K562 (cell line): ENCODE measurements around the gene KLF2. TPM values are rescaled to one million over a fixed set of nuclear protein-coding genes. Genes with fewer than 3 reads are reported as not detected.

ENCODE experiments used
- ATAC-seq: fragments of 200-7000 bp; cut with Tn5 transposase; 3 replicates; pipeline ENCODE4 v1.9.1; 2020; ENCODE audit warnings: moderate library complexity
- BruUV-seq: library from RNA; stranded (reverse); fragments of 400-500 nt; replicated peaks from 2 replicates; lab custom pipeline; 2021; lab: Mats Ljungman, UMichigan
- CTCF ChIA-PET: fragments of 300-600 bp; formaldehyde crosslinking; extraction: SDS; loops from one replicate; lab custom pipeline; 2021; ENCODE audit warnings: low intra/inter-chr PET ratio; lab: Yijun Ruan, JAX
- POLR2A ChIA-PET: fragments of 300-600, 350-650 bp; sonication (Branson Sonifier 250); formaldehyde crosslinking; extraction: SDS; loops from one replicate; lab custom pipeline; 2021; ENCODE audit warnings: antibody characterized with exemption, inconsistent platforms; lab: Yijun Ruan, JAX
- DNase-seq, 4 experiments: peaks; one replicate each; pipeline versions ENCODE4 v3.0.0 to v3.0.0-alpha.2; 2011 to 2018; ENCODE audit warnings: low spot score in 3 of 4, mixed read lengths in 3 of 4; ENCODE audit errors: extremely low read depth in 1 of 4
- FAIRE-seq: peaks from 2 replicates; lab custom pipeline; 2011; peaks lifted over from hg19 to GRCh38; lab: Jason Lieb, UNC
- H2AFZ ChIP-seq: 2 replicates; pipeline ENCODE4 v1.6.0; 2011; ENCODE audit warnings: low read depth, low read length, control low read depth, inconsistent platforms
- H3K27ac ChIP-seq: fragments of 200-600 bp; 3 replicates; pipeline ENCODE4 v1.8.0; 2011; ENCODE audit warnings: low read depth, mild to moderate bottlenecking, control low read depth, inconsistent platforms, low read length, moderate library complexity, mixed read lengths; ENCODE audit errors: extremely low read depth
- H3K27me3 ChIP-seq, 2 experiments: fragments of 300-600 bp in 1 of 2; 2 replicates in 1 of 2; 3 replicates in 1 of 2; pipeline versions ENCODE4 v1.6.0 to v1.8.0; 2011; ENCODE audit warnings: inconsistent platforms in 2 of 2, low read length in 2 of 2, mild to moderate bottlenecking in 1 of 2, mixed read lengths in 1 of 2, moderate library complexity in 1 of 2; ENCODE audit not compliant: control insufficient read depth in 2 of 2, insufficient read depth in 2 of 2
- H3K36me3 ChIP-seq: fragments of 300-600 bp; 3 replicates; pipeline ENCODE4 v1.8.0; 2011; ENCODE audit warnings: mild to moderate bottlenecking, low read length, inconsistent platforms; ENCODE audit not compliant: control insufficient read depth, insufficient read depth
- H3K4me1 ChIP-seq, 2 experiments: fragments of 200-600 bp in 1 of 2; replicated peaks in 1 of 2; 2 replicates in 1 of 2; 3 replicates in 1 of 2; pipeline versions ENCODE4 v1.5.1 to v1.8.0; 2011; ENCODE audit warnings: inconsistent platforms in 2 of 2, low read length in 2 of 2, mild to moderate bottlenecking in 1 of 2, mixed read lengths in 1 of 2, moderate library complexity in 1 of 2; ENCODE audit not compliant: control insufficient read depth in 2 of 2, insufficient read depth in 2 of 2
- H3K4me2 ChIP-seq: 2 replicates; pipeline ENCODE4 v1.6.1; 2011; ENCODE audit warnings: low read length, control low read depth, inconsistent platforms, mixed read lengths; ENCODE audit not compliant: insufficient read depth
- H3K4me3 ChIP-seq: fragments of 200-600 bp; sonication (generic), shearing (Covaris generic); 2 replicates; pipeline ENCODE4 v1.5.1; 2016; ENCODE audit warnings: control low read depth, inconsistent platforms
- H3K79me2 ChIP-seq: fragments of 200-600 bp; 3 replicates; pipeline ENCODE4 v1.8.0; 2011; ENCODE audit warnings: low read length, inconsistent platforms; ENCODE audit not compliant: control insufficient read depth, insufficient read depth
- H3K9ac ChIP-seq, 2 experiments: 2 replicates each; pipeline versions ENCODE4 v1.6.0 to v1.6.1; 2011; ENCODE audit warnings: low read depth in 2 of 2, low read length in 2 of 2, control low read depth in 1 of 2, inconsistent platforms in 1 of 2, mild to moderate bottlenecking in 1 of 2, mixed read lengths in 1 of 2; ENCODE audit not compliant: insufficient read depth in 1 of 2
- H3K9me1 ChIP-seq: one replicate; pipeline ENCODE4 v1.6.0; 2011; ENCODE audit warnings: inconsistent platforms, mild to moderate bottlenecking, low read length, moderate library complexity; ENCODE audit not compliant: control insufficient read depth, insufficient read depth
- H3K9me3 ChIP-seq: replicated peaks from 2 replicates; pipeline ENCODE4 v1.5.1; 2011; ENCODE audit warnings: low read depth, low read length, inconsistent platforms; ENCODE audit not compliant: control insufficient read depth, insufficient read depth
- H4K20me1 ChIP-seq: replicated peaks from 2 replicates; pipeline ENCODE4 v1.6.1; 2011; ENCODE audit warnings: low read length, inconsistent platforms, mixed read lengths; ENCODE audit not compliant: control insufficient read depth, insufficient read depth
- BCL6 ChIP-seq: fragments of 250-450 bp; sonication (Bioruptor Pico); IDR thresholded peaks from 2 replicates; pipeline ENCODE4 v1.4.0; 2020
- CEBPB ChIP-seq: fragments of 450-650 bp; IDR thresholded peaks from 2 replicates; pipeline ENCODE4 v1.6.1; 2016; ENCODE audit warnings: missing genetic modification characterization, missing compliant biosample characterization
- HCFC1 ChIP-seq: IDR thresholded peaks from 2 replicates; pipeline ENCODE4 v1.6.1; 2012; ENCODE audit warnings: low read depth, low read length, improper control_type of control experiment
- OTX1 ChIP-seq: fragments of 450-650 bp; formaldehyde crosslinking; IDR thresholded peaks from 2 replicates; pipeline ENCODE4 v1.4.0; 2022; ENCODE audit warnings: mild to moderate bottlenecking
- SMARCC2 ChIP-seq: fragments of 450-650 bp; IDR thresholded peaks from 2 replicates; pipeline ENCODE4 v1.6.1; 2017; ENCODE audit warnings: antibody characterized with exemption, moderate library complexity, mild to moderate bottlenecking, low read depth
- SP1 ChIP-seq: sonication (generic); formaldehyde crosslinking; IDR thresholded peaks from 2 replicates; pipeline ENCODE4 v1.8.1; 2022; ENCODE audit warnings: mild to moderate bottlenecking, missing genetic modification reagents
- TCF15 ChIP-seq: fragments of 250-450 bp; sonication (Bioruptor Pico); IDR thresholded peaks from 2 replicates; pipeline ENCODE4 v1.8.0; 2022; ENCODE audit warnings: moderate library complexity, mild to moderate bottlenecking, inconsistent platforms
- ZBTB33 ChIP-seq: sonication (generic); formaldehyde crosslinking; IDR thresholded peaks from 2 replicates; pipeline ENCODE4 v1.8.1; 2023; ENCODE audit warnings: mild to moderate bottlenecking, missing genetic modification reagents
- ZNF12 ChIP-seq: sonication (generic); formaldehyde crosslinking; IDR thresholded peaks from 2 replicates; pipeline ENCODE4 v1.4.0; 2020; ENCODE audit warnings: mild to moderate bottlenecking, missing genetic modification reagents
- ZNF41 ChIP-seq: fragments of 250-450 bp; sonication (Bioruptor Pico); conservative IDR thresholded peaks from 2 replicates; pipeline ENCODE4 v1.4.0; 2020; ENCODE audit warnings: mild to moderate bottlenecking
- WGBS: fragments of 100-300 bp; shearing (Covaris generic); methylation state at CpG from one replicate; pipeline ENCODE4 v1.1.6; 2016; ENCODE audit warnings: low coverage, mixed read lengths; ENCODE audit not compliant: insufficient coverage; ENCODE audit errors: missing lambda C conversion rate; 5-methylcytosine and 5-hydroxymethylcytosine counted together
- in situ Hi-C: fragments of 300-500 bp; cut with MboI; formaldehyde crosslinking; loops from 4 replicates; pipeline ENCODE4 v1.15.0; 2018; ENCODE audit warnings: inconsistent platforms, mixed read lengths
- intact Hi-C: fragments of 100-400 bp; cut with micrococcal nuclease; formaldehyde crosslinking; loops from 2 replicates; pipeline ENCODE4 v1.14.2; 2022
- polyA plus RNA-seq, 8 experiments: library from polyadenylated mRNA; depleted of rRNA in 4 of 8; stranded (reverse) in 5 of 8; unstranded in 3 of 8; fragments of >200 nt; fragmentation: Nextera tagmentation in 2 of 8; fragmentation: Illumina TruSeq in 1 of 8; extraction: Ambion mirVana in 2 of 8; extraction: Trizol in 1 of 8; gene quantifications; 2 replicates each; pipeline versions ENCODE4 v1.2.1 to v1.2.3, GENCODE V29; 2011 to 2014; ENCODE audit warnings: inconsistent platforms in 1 of 8, missing spikeins in 1 of 8
- total RNA-seq, 7 experiments: library from RNA; depleted of rRNA in 6 of 7; stranded (reverse); fragments of >200 nt in 6 of 7; fragmentation: Illumina TruSeq in 2 of 7; extraction: Trizol in 2 of 7; gene quantifications; 2 replicates each; pipeline versions ENCODE4 v1.2.1 to v1.2.3, GENCODE V29; 2011 to 2021; ENCODE audit warnings: low replicate concordance in 1 of 7

KLF2 gene
- total and polyA plus RNA-seq, 9 of the 15 experiments (the other 6 are each of a cell fraction or from before 2014, with no cell fraction given), result 0.07 to 0.71 TPM; not detected in 7

GRCh38 chr19:16361254-16361653 lies 36.6 kb downstream of the KLF2 start:
- DNase-seq (no peak), FAIRE-seq (no peak), ATAC-seq (no peak)
- TF ChIP-seq SMARCC2 (no peak), ZNF12 (CRISPR knock-in tag) (no peak), TCF15 (CRISPR knock-in tag) (no peak), CEBPB (tag) (peak; percentile 14; the same call in 1 of the 2 replicates)
- BruUV-seq, result no TSS peak
- intact Hi-C loops, result no loop called here
- H3K27ac ChIP-seq, result no peak overlapping the region
- ChIA-PET POLR2A (interaction anchor here (0.7 to 1.4 kb wide), 2 partner anchors 8 to 10 kb away, joined by 3 to 4 read pairs; no protein-coding TSS in a partner anchor), CTCF (no interaction called here)
- H3K4me1 ChIP-seq, result peaks cover 0 to 17% of the 10 kb centered on the region in 2 experiments; a peak in 2 of 5 replicates
- H4K20me1 ChIP-seq, result peaks cover 4% of the 10 kb centered on the region; the same call in 1 of the 2 replicates
- no peak overlapping the region for H3K4me3 ChIP-seq
- in situ Hi-C loops, result no loop called here
- no peaks in the 10 kb centered on the region for H3K27me3 ChIP-seq
- no peaks in the 10 kb centered on the region for H3K9me3 ChIP-seq
- no peak overlapping the region for H3K4me2 ChIP-seq
- H3K9me1 ChIP-seq, result no peaks in the 10 kb centered on the region
- no peak overlapping the region for H2AFZ ChIP-seq
- 85% methylated on average over 13 of the region's 13 CpGs for WGBS
- H3K36me3 ChIP-seq, result peaks cover 2% of the 10 kb centered on the region; the same call in 1 of the 3 replicates
- H3K79me2 ChIP-seq, result no peaks in the 10 kb centered on the region
- no peak overlapping the region for H3K9ac ChIP-seq

- no peak overlapping the region for H3K4me2 ChIP-seq
- peaks cover 0 to 17% of the 10 kb centered on the region in 2 experiments; a peak in 2 of 5 replicates for H3K4me1 ChIP-seq
- FAIRE-seq (no peak), ATAC-seq (no peak), DNase-seq (no peak)
- H3K4me3 ChIP-seq, result no peak overlapping the region
- H3K27ac ChIP-seq, result no peak overlapping the region
- POLR2A ChIA-PET, result interaction anchor here (0.7 to 1.4 kb wide), 2 partner anchors 9 to 11 kb away, joined by 3 to 4 read pairs; no protein-coding TSS in a partner anchor
- no peak overlapping the region for H2AFZ ChIP-seq
- H3K9ac ChIP-seq, result no peak overlapping the region
- no peaks in the 10 kb centered on the region for H3K27me3 ChIP-seq
- in situ Hi-C loops (no loop called here), intact Hi-C loops (no loop called here)
- no peaks in the 10 kb centered on the region for H3K9me3 ChIP-seq
- no peaks in the 10 kb centered on the region for H3K79me2 ChIP-seq
- CTCF ChIA-PET, result no interaction called here
- BruUV-seq, result no TSS peak
- H3K9me1 ChIP-seq, result no peaks in the 10 kb centered on the region
- H4K20me1 ChIP-seq, result peaks cover 4% of the 10 kb centered on the region; the same call in 1 of the 2 replicates
- WGBS, result 92% methylated on average over 10 of the region's 10 CpGs
- peaks cover 2% of the 10 kb centered on the region; the same call in 1 of the 3 replicates for H3K36me3 ChIP-seq
- TF ChIP-seq HCFC1, result no peak
- TF ChIP-seq BCL6 (CRISPR knock-in tag), result no peak
- TF ChIP-seq ZNF41 (CRISPR knock-in tag), result no peak
- TF ChIP-seq OTX1, result no peak
- no peak for TF ChIP-seq SP1 (CRISPR knock-in tag)
- TF ChIP-seq ZBTB33, result no peak
Observed at GRCh38 chr19:16361926-16362325, 37.3 kb downstream of the KLF2 start.
